HL-60 (cell line): ENCODE data around the gene SUPT4H1.

Experiments used
- GABPA ChIP-seq: IDR thresholded peaks from 2 replicates; pipeline ENCODE4 v1.6.1; 2012; ENCODE audit warnings: low read depth
- POLR2AphosphoS5 ChIP-seq: IDR thresholded peaks from 2 replicates; pipeline ENCODE4 v1.6.1; 2012; ENCODE audit warnings: low read depth
- SPI1 ChIP-seq: IDR thresholded peaks from 2 replicates; pipeline ENCODE4 v1.6.1; 2012; ENCODE audit warnings: low read depth, mild to moderate bottlenecking, borderline replicate concordance
- TF ChIP-seq, protein P1 (sequence below): IDR thresholded peaks from one replicate; pipeline ENCODE4 v1.5.1; 2011; ENCODE audit warnings: low read length, control low read depth, inconsistent platforms; ENCODE audit not compliant: insufficient read depth
- TF ChIP-seq, protein P2 (sequence below): IDR thresholded peaks from 2 replicates; pipeline ENCODE4 v1.6.1; 2012; ENCODE audit warnings: low read depth; ENCODE audit not compliant: insufficient replicate concordance

DNA sequence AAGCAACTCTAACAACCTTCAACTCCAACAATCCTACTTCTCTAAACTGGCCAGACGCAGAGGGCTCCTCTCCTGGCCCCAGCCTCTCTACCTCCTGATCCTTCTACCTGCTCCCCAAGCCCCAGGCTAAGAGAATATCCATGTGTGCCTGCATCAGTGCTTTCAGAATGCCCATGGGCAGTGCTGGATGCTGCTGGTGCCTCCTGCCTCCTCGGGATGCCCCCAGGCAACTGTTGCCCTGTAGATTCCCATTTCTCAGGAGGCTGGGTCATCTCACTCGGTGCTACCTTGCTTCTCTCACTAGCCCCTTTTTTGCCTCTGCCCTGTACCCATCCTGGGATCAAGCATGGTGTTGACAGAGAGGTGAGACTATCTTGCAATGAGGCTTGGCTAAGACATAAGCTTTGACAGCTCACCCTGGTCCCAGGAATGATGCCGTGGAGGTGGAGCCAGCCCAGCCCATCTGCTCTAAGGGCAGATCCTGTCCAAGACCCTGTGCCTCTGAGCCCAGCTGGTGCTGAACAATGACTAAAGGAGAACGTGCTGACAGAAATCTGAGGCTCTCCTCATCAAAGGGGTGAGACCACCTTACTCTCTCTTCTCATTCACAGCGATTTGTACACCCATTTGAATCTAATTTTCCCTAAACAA is 19.4 kb upstream of the SUPT4H1 start:
- TF ChIP-seq, protein P1, sequence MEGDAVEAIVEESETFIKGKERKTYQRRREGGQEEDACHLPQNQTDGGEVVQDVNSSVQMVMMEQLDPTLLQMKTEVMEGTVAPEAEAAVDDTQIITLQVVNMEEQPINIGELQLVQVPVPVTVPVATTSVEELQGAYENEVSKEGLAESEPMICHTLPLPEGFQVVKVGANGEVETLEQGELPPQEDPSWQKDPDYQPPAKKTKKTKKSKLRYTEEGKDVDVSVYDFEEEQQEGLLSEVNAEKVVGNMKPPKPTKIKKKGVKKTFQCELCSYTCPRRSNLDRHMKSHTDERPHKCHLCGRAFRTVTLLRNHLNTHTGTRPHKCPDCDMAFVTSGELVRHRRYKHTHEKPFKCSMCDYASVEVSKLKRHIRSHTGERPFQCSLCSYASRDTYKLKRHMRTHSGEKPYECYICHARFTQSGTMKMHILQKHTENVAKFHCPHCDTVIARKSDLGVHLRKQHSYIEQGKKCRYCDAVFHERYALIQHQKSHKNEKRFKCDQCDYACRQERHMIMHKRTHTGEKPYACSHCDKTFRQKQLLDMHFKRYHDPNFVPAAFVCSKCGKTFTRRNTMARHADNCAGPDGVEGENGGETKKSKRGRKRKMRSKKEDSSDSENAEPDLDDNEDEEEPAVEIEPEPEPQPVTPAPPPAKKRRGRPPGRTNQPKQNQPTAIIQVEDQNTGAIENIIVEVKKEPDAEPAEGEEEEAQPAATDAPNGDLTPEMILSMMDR: no peak
- TF ChIP-seq GABPA (no peak), POLR2AphosphoS5 (no peak), SPI1 (no peak)
- TF ChIP-seq, protein P2, sequence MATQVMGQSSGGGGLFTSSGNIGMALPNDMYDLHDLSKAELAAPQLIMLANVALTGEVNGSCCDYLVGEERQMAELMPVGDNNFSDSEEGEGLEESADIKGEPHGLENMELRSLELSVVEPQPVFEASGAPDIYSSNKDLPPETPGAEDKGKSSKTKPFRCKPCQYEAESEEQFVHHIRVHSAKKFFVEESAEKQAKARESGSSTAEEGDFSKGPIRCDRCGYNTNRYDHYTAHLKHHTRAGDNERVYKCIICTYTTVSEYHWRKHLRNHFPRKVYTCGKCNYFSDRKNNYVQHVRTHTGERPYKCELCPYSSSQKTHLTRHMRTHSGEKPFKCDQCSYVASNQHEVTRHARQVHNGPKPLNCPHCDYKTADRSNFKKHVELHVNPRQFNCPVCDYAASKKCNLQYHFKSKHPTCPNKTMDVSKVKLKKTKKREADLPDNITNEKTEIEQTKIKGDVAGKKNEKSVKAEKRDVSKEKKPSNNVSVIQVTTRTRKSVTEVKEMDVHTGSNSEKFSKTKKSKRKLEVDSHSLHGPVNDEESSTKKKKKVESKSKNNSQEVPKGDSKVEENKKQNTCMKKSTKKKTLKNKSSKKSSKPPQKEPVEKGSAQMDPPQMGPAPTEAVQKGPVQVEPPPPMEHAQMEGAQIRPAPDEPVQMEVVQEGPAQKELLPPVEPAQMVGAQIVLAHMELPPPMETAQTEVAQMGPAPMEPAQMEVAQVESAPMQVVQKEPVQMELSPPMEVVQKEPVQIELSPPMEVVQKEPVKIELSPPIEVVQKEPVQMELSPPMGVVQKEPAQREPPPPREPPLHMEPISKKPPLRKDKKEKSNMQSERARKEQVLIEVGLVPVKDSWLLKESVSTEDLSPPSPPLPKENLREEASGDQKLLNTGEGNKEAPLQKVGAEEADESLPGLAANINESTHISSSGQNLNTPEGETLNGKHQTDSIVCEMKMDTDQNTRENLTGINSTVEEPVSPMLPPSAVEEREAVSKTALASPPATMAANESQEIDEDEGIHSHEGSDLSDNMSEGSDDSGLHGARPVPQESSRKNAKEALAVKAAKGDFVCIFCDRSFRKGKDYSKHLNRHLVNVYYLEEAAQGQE: no peak
